ENCODE data around the gene BTNL9. TPM values are rescaled to one million over a fixed set of nuclear protein-coding genes. Genes with fewer than 3 reads are reported as not detected.

The BTNL9 gene
- total RNA-seq, 1 experiment from 2014 or later, result 11.5 TPM

- Histone ChIP-seq H3K27me3 (ENCODE audit: low read length) (peaks cover 27% of the 10 kb centered on the region), H3K4me1 (ENCODE audit: insufficient read depth, low read length) (0 out of 2 replicates have a peak, but pooled peaks cover 3% of the 10 kb centered on the region), H3K36me3 (ENCODE audit: low read depth, low read length) (no peaks in the 10 kb centered on the region), H3K9me2 (replicated peaks; ENCODE audit: low read length) (no peaks in the 10 kb centered on the region), H3K27ac (ENCODE audit: low read length) (no peak overlapping the region), H3K9me3 (ENCODE audit: low read length) (no peaks in the 10 kb centered on the region), H3K9ac (ENCODE audit: low read length) (peak overlapping the region; percentile 45; the same call in 1 of the 2 replicates), H3K79me2 (ENCODE audit: low read length) (no peaks in the 10 kb centered on the region), H4K20me1 (ENCODE audit: low read length) (no peaks in the 10 kb centered on the region), H3K4me2 (ENCODE audit: low read length) (peak overlapping the region; percentile 91), H3F3A (ENCODE audit: low read length, unreplicated experiment) (no peaks in the 10 kb centered on the region), H3K4me3 (ENCODE audit: low read length) (peak overlapping the region; percentile 74), H2AFZ (ENCODE audit: low read length) (peak overlapping the region; percentile 94)
- TF ChIP-seq EZH2phosphoT487 (IDR thresholded peaks at IDR 0.05; ENCODE audit: borderline replicate concordance, low read length), result no peak; the same call in 1 of the 2 replicates
- TF ChIP-seq EZH2 (IDR thresholded peaks at IDR 0.05; ENCODE audit: low read length, unreplicated experiment), result peak; percentile 57
- TF ChIP-seq CTCF (conservative IDR thresholded peaks at IDR 0.05; ENCODE audit: low read depth, low read length), result no peak
- peak; percentile 22 for DNase-seq
- intact Hi-C loops (cut with micrococcal nuclease), result loop anchor here (5.0 kb wide), 1 partner anchor 119 kb away; no protein-coding TSS in a partner anchor
- CTCF ChIA-PET, result no interaction called here
- no TSS peak for BruUV-seq (replicated peaks)
- POLR2A ChIA-PET (ENCODE audit: unreplicated experiment), result no interaction called here
- peak; percentile 60 for ATAC-seq
Measured at GRCh38 chr5:181053488-181054121, 13.5 kb downstream of the BTNL9 start.

GRCh38 chr5:181054138-181054537 lies 14.1 kb downstream of the BTNL9 start:
- Histone ChIP-seq H3K4me3 (ENCODE audit: low read length) (peak overlapping the region; percentile 74), H3K9me2 (replicated peaks; ENCODE audit: low read length) (no peaks in the 10 kb centered on the region), H3K9me3 (ENCODE audit: low read length) (no peaks in the 10 kb centered on the region), H3K4me2 (ENCODE audit: low read length) (peak overlapping the region; percentile 91), H2AFZ (ENCODE audit: low read length) (peak overlapping the region; percentile 94; the same call in 1 of the 2 replicates), H3F3A (ENCODE audit: low read length, unreplicated experiment) (no peaks in the 10 kb centered on the region), H3K79me2 (ENCODE audit: low read length) (no peaks in the 10 kb centered on the region), H3K9ac (ENCODE audit: low read length) (no peak overlapping the region), H3K36me3 (ENCODE audit: low read depth, low read length) (no peaks in the 10 kb centered on the region), H3K27ac (ENCODE audit: low read length) (no peak overlapping the region), H3K4me1 (ENCODE audit: insufficient read depth, low read length) (0 out of 2 replicates have a peak, but pooled peaks cover 3% of the 10 kb centered on the region), H4K20me1 (ENCODE audit: low read length) (no peaks in the 10 kb centered on the region), H3K27me3 (ENCODE audit: low read length) (peaks cover 27% of the 10 kb centered on the region)
- CTCF ChIA-PET, result no interaction called here
- no TSS peak for BruUV-seq (replicated peaks)
- no peak for TF ChIP-seq CTCF (conservative IDR thresholded peaks at IDR 0.05; ENCODE audit: low read depth, low read length)
- no peak for TF ChIP-seq EZH2 (IDR thresholded peaks at IDR 0.05; ENCODE audit: low read length, unreplicated experiment)
- TF ChIP-seq EZH2phosphoT487 (IDR thresholded peaks at IDR 0.05; ENCODE audit: borderline replicate concordance, low read length), result no peak
- DNase-seq (no peak), ATAC-seq (no peak)
- intact Hi-C loops (cut with micrococcal nuclease), result loop anchor here (5.0 kb wide), 1 partner anchor 118 kb away; no protein-coding TSS in a partner anchor
- POLR2A ChIA-PET (ENCODE audit: unreplicated experiment), result interaction anchor here (0.6 kb wide), 1 partner anchor 28 kb away, joined by 10 read pairs; no protein-coding TSS in a partner anchor

GRCh38 chr5:181054871-181055459 lies 14.9 kb downstream of the BTNL9 start:
- Histone ChIP-seq H3K27me3 (ENCODE audit: low read length) (peaks cover 24% of the 10 kb centered on the region), H3K9ac (ENCODE audit: low read length) (no peak overlapping the region), H2AFZ (ENCODE audit: low read length) (no peak overlapping the region), H3K9me2 (replicated peaks; ENCODE audit: low read length) (no peaks in the 10 kb centered on the region), H3F3A (ENCODE audit: low read length, unreplicated experiment) (no peaks in the 10 kb centered on the region), H4K20me1 (ENCODE audit: low read length) (no peaks in the 10 kb centered on the region), H3K4me2 (ENCODE audit: low read length) (no peak overlapping the region), H3K9me3 (ENCODE audit: low read length) (no peaks in the 10 kb centered on the region), H3K4me3 (ENCODE audit: low read length) (no peak overlapping the region), H3K4me1 (ENCODE audit: insufficient read depth, low read length) (0 out of 2 replicates have a peak, but pooled peaks cover 3% of the 10 kb centered on the region), H3K36me3 (ENCODE audit: low read depth, low read length) (no peaks in the 10 kb centered on the region), H3K27ac (ENCODE audit: low read length) (no peak overlapping the region), H3K79me2 (ENCODE audit: low read length) (no peaks in the 10 kb centered on the region)
- BruUV-seq (replicated peaks), result TSS peak; percentile 30
- TF ChIP-seq CTCF (conservative IDR thresholded peaks at IDR 0.05; ENCODE audit: low read depth, low read length) (no peak), EZH2phosphoT487 (IDR thresholded peaks at IDR 0.05; ENCODE audit: borderline replicate concordance, low read length) (no peak), EZH2 (IDR thresholded peaks at IDR 0.05; ENCODE audit: low read length, unreplicated experiment) (no peak)
- intact Hi-C loops (cut with micrococcal nuclease), result loop anchor here (5.0 kb wide), 1 partner anchor 117 kb away; no protein-coding TSS in a partner anchor
- ATAC-seq, result no peak
- POLR2A ChIA-PET (ENCODE audit: unreplicated experiment), result no interaction called here
- CTCF ChIA-PET, result no interaction called here
- DNase-seq, result no peak

Measured in PC-3 (cell line).